Measurements from ENCODE around the gene SCYGR1. TPM values are rescaled to one million over a fixed set of nuclear protein-coding genes. Genes with fewer than 3 reads are reported as not detected.

The SCYGR1 gene
- not detected in 2 replicates for total RNA-seq

GRCh38 chr2:227387583-227387982 is at the start of gene SCYGR1:
TSS of gene SCYGR1 (minus strand) at chr2:227387949. CDS start at chr2:227387949, 0 bp downstream.

GRCh38 chr2:227379095-227379494 is 8.7 kb downstream of the SCYGR1 start, which contains the start of gene TM4SF20:
TSS of gene TM4SF20 (minus strand) at chr2:227379306. CDS start at chr2:227379268, 38 bp downstream.

Other genes starting within 250 kb of the SCYGR1 start
- under 0.01 TPM in 1 of 2 replicates, not detected in the other for gene COL4A4, start 223.7 kb downstream of the SCYGR1 start, total RNA-seq
- gene COL4A3, start 223.3 kb downstream of the SCYGR1 start, total RNA-seq: not detected in 2 replicates
- gene MFF, start 62.7 kb downstream of the SCYGR1 start, total RNA-seq: 23.5 and 48.5 TPM in 2 replicates
- gene TM4SF20, start 8.6 kb downstream of the SCYGR1 start, total RNA-seq: not detected in 2 replicates
- gene AGFG1, start 84.2 kb upstream of the SCYGR1 start, total RNA-seq: 18.6 and 59.1 TPM in 2 replicates
- gene SCYGR2, start 210.9 kb upstream of the SCYGR1 start, total RNA-seq: not detected in 2 replicates
- gene SCYGR3, start 226.9 kb upstream of the SCYGR1 start, total RNA-seq: not detected in 2 replicates
- gene SCYGR4, start 229.5 kb upstream of the SCYGR1 start, total RNA-seq: not detected in 2 replicates

Data from bladder microvascular endothelial cell (primary cell).